Endodermal cell (in vitro differentiated cells): ENCODE results near the gene GARS1. TPM values are rescaled to one million over a fixed set of nuclear protein-coding genes. Genes with fewer than 3 reads are reported as not detected.

ENCODE experiments used
- DNase-seq: peaks from one replicate; pipeline ENCODE4 v3.0.0-alpha.2; 2017
- H3K27ac ChIP-seq: 2 replicates; pipeline ENCODE4 v1.5.1; 2013; ENCODE audit warnings: mild to moderate bottlenecking, low read depth, low read length, moderate library complexity
- H3K27me3 ChIP-seq: 2 replicates; pipeline ENCODE4 v1.6.1; 2013; ENCODE audit warnings: mild to moderate bottlenecking, low read length, moderate library complexity; ENCODE audit not compliant: insufficient read depth, control insufficient read depth, poor library complexity, severe bottlenecking
- H3K36me3 ChIP-seq: 2 replicates; pipeline ENCODE4 v1.7.0; 2013; ENCODE audit warnings: mild to moderate bottlenecking, low read length, moderate library complexity; ENCODE audit not compliant: control insufficient read depth, insufficient read depth
- H3K4me1 ChIP-seq: one replicate; pipeline ENCODE4 v1.7.0; 2013; ENCODE audit warnings: low read length; ENCODE audit not compliant: control insufficient read depth, insufficient read depth
- H3K4me3 ChIP-seq: 2 replicates; pipeline ENCODE4 v1.5.1; 2013; ENCODE audit warnings: mild to moderate bottlenecking, low read length, moderate library complexity
- H3K9ac ChIP-seq: 2 replicates; pipeline ENCODE4 v1.6.1; 2013; ENCODE audit warnings: mild to moderate bottlenecking, low read length, moderate library complexity; ENCODE audit not compliant: poor library complexity, severe bottlenecking; ENCODE audit errors: extremely low read depth
- H3K9me3 ChIP-seq: 2 replicates; pipeline ENCODE4 v1.6.1; 2013; ENCODE audit warnings: mild to moderate bottlenecking, low read length, moderate library complexity; ENCODE audit not compliant: control insufficient read depth
- H3K27ac Mint-ChIP-seq: 2 replicates; pipeline ENCODE4 v1.8.0; 2020; ENCODE audit warnings: mixed read lengths
- H3K27me3 Mint-ChIP-seq: 2 replicates; pipeline ENCODE4 v1.8.0; 2021; ENCODE audit warnings: mild to moderate bottlenecking, mixed read lengths; ENCODE audit not compliant: insufficient read depth
- H3K36me3 Mint-ChIP-seq: 2 replicates; pipeline ENCODE4 v1.8.0; 2020; ENCODE audit warnings: low read depth, mixed read lengths
- H3K4me1 Mint-ChIP-seq: 2 replicates; pipeline ENCODE4 v1.8.0; 2020; ENCODE audit warnings: mixed read lengths
- H3K4me3 Mint-ChIP-seq: 2 replicates; pipeline ENCODE4 v1.8.0; 2020; ENCODE audit warnings: mild to moderate bottlenecking, moderate library complexity, mixed read lengths
- H3K9me3 Mint-ChIP-seq: 2 replicates; pipeline ENCODE4 v1.8.0; 2020; ENCODE audit warnings: mild to moderate bottlenecking, mixed read lengths
- WGBS, 2 experiments: methylation state at CpG; one replicate each; pipeline versions ENCODE4 v1.1.5 to v1.1.7; 2013; ENCODE audit warnings: missing lambda C conversion rate in 2 of 2, mixed read lengths in 1 of 2; ENCODE audit not compliant: insufficient coverage in 1 of 2, insufficient read length in 1 of 2; 5-methylcytosine and 5-hydroxymethylcytosine counted together
- total RNA-seq, 2 donors: library from RNA; stranded (reverse); fragmentation: NEBNext Ultra II Directional in 1 of 2; extraction: Animal tissue kit (Norgen Biotek cat#: 25700) in 1 of 2; gene quantifications; 2 replicates in 1 of 2; 3 replicates in 1 of 2; pipeline ENCODE4 v1.2.1, GENCODE V29; 2021
- TF ChIP-seq, protein P1 (sequence below): fragments of 200-600 bp; sonication (generic); conservative IDR thresholded peaks from 2 replicates; pipeline ENCODE4 v1.5.0; 2021; ENCODE audit warnings: antibody characterized with exemption, mild to moderate bottlenecking

Gene GARS1
- total RNA-seq, 2 donors from 2014 or later, result 113 to 121 TPM

DNA sequence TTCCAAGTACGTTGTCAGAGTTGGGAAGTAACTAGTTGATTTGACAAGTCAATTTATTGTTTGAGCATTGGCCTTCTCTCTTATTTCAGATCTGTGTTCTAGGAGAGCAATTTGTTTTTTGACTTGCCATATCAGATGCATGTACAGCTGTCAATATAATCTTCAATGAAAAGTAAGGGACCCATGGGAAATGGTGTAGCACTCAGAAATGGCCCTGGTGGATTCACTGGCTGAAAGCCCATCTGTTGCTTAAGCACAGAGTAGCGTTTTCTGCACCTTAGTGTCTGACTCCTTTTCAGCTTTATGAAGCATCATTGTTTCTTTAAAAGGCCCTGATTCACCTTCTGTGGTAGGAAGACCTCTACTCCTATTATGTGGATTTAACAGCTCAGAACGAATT, 10.2 kb downstream of the GARS1 start:
- H3K4me1 ChIP-seq, result no peaks in the 10 kb centered on the region
- no peak overlapping the region for H3K27ac Mint-ChIP-seq
- H3K4me3 Mint-ChIP-seq, result no peak overlapping the region
- H3K9me3 ChIP-seq, result no peaks in the 10 kb centered on the region
- no peak for DNase-seq
- no peak overlapping the region for H3K4me3 ChIP-seq
- H3K27ac ChIP-seq, result no peak overlapping the region
- H3K36me3 ChIP-seq, result peaks cover 88% of the 10 kb centered on the region
- H3K4me1 Mint-ChIP-seq, result no peaks in the 10 kb centered on the region
- WGBS, 2 experiments, result 90 to 94% methylated on average over 2 to 3 of the region's 3 CpGs
- TF ChIP-seq, protein P1, sequence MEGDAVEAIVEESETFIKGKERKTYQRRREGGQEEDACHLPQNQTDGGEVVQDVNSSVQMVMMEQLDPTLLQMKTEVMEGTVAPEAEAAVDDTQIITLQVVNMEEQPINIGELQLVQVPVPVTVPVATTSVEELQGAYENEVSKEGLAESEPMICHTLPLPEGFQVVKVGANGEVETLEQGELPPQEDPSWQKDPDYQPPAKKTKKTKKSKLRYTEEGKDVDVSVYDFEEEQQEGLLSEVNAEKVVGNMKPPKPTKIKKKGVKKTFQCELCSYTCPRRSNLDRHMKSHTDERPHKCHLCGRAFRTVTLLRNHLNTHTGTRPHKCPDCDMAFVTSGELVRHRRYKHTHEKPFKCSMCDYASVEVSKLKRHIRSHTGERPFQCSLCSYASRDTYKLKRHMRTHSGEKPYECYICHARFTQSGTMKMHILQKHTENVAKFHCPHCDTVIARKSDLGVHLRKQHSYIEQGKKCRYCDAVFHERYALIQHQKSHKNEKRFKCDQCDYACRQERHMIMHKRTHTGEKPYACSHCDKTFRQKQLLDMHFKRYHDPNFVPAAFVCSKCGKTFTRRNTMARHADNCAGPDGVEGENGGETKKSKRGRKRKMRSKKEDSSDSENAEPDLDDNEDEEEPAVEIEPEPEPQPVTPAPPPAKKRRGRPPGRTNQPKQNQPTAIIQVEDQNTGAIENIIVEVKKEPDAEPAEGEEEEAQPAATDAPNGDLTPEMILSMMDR, result no peak
- H3K9ac ChIP-seq, result no peak overlapping the region
- H3K9me3 Mint-ChIP-seq, result no peaks in the 10 kb centered on the region
- no peaks in the 10 kb centered on the region for H3K27me3 ChIP-seq
- H3K27me3 Mint-ChIP-seq, result no peaks in the 10 kb centered on the region
- H3K36me3 Mint-ChIP-seq, result peaks cover 78% of the 10 kb centered on the region

DNA sequence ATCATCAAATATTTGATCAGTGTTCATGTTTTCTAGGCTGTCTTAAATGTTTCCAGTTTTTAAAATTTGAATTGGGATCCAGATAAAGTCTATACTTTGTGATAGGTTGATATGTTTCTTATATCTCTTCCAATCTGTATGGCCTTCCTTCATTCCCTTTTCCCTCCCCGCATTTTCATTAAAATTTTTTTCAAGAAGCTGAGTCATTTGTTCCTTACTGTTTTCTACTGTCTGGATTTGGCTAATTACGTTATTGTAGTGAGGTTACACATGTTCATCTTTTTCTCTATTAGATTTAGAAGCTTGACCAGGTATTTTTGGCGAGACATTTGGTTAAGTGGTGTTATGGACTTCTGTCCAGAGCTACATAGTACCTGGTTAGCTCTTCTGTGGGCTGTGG, 11.2 kb downstream of the GARS1 start:
- Histone ChIP-seq H3K9ac (no peak overlapping the region), H3K36me3 (peaks cover 88% of the 10 kb centered on the region), H3K9me3 (no peaks in the 10 kb centered on the region), H3K4me3 (no peak overlapping the region), H3K27me3 (no peaks in the 10 kb centered on the region), H3K27ac (no peak overlapping the region), H3K4me1 (no peaks in the 10 kb centered on the region)
- H3K27me3 Mint-ChIP-seq, result no peaks in the 10 kb centered on the region
- no peak overlapping the region for H3K27ac Mint-ChIP-seq
- H3K4me1 Mint-ChIP-seq, result no peaks in the 10 kb centered on the region
- H3K4me3 Mint-ChIP-seq, result no peak overlapping the region
- TF ChIP-seq, protein P1, result no peak
- DNase-seq, result no peak
- no peaks in the 10 kb centered on the region for H3K9me3 Mint-ChIP-seq
- WGBS, 2 experiments, result 83 to 92% methylated on average over 1 to 3 of the region's 3 CpGs
- peaks cover 75% of the 10 kb centered on the region for H3K36me3 Mint-ChIP-seq

GRCh38 chr7:30612658-30613265, 18.1 kb downstream of the GARS1 start:
- no peak for DNase-seq
- no peak overlapping the region for H3K4me3 Mint-ChIP-seq
- H3K9me3 Mint-ChIP-seq, result no peaks in the 10 kb centered on the region
- H3K4me1 Mint-ChIP-seq, result peaks cover 5% of the 10 kb centered on the region
- TF ChIP-seq, protein P1, result no peak
- WGBS, 2 experiments, result 85 to 92% methylated on average over 2 to 6 of the region's 6 CpGs
- H3K27ac ChIP-seq, result no peak overlapping the region
- H3K9me3 ChIP-seq, result no peaks in the 10 kb centered on the region
- H3K4me1 ChIP-seq, result no peaks in the 10 kb centered on the region
- no peaks in the 10 kb centered on the region for H3K27me3 Mint-ChIP-seq
- no peaks in the 10 kb centered on the region for H3K27me3 ChIP-seq
- peak overlapping the region; percentile 14 for H3K27ac Mint-ChIP-seq
- H3K9ac ChIP-seq, result no peak overlapping the region
- H3K36me3 Mint-ChIP-seq, result peaks cover 79% of the 10 kb centered on the region
- no peak overlapping the region for H3K4me3 ChIP-seq
- H3K36me3 ChIP-seq, result peaks cover 95% of the 10 kb centered on the region
